Measurements from ENCODE around the gene CYB5D1.

CYB5D1 gene

GRCh38 chr17:7887038-7887481 lies 29.3 kb downstream of the CYB5D1 start:
- FAIRE-seq, result peak; percentile 66

GRCh38 chr17:7887482-7888183 lies 29.8 kb downstream of the CYB5D1 start:
- no peak for FAIRE-seq

- FAIRE-seq, result no peak
These were observed 30.5 kb downstream of the CYB5D1 start, which contains the start of gene CHD3 for GRCh38 chr17:7888184-7888920. CHD3 (plus strand) TSS chr17:7888789; CDS start chr17:7889001, 212 bp downstream.

GRCh38 chr17:7889166-7889955 lies 31.6 kb downstream of the CYB5D1 start:
- peak; percentile 87 for FAIRE-seq

- no peak for FAIRE-seq
These were observed 35.5 kb downstream of the CYB5D1 start for GRCh38 chr17:7893187-7893880.

- no peak for FAIRE-seq
These were observed 36.4 kb downstream of the CYB5D1 start for GRCh38 chr17:7894226-7894625.

- no peak for FAIRE-seq
These were observed 37.1 kb downstream of the CYB5D1 start for GRCh38 chr17:7894866-7895265.

GRCh38 chr17:7897090-7897489 lies 39.3 kb downstream of the CYB5D1 start:
- no peak for FAIRE-seq

GRCh38 chr17:7897773-7898172 lies 40.0 kb downstream of the CYB5D1 start:
- peak; percentile 83 for FAIRE-seq

GRCh38 chr17:7903154-7904103 lies 45.6 kb downstream of the CYB5D1 start:
- no peak for FAIRE-seq

GRCh38 chr17:7909089-7909488 lies 51.3 kb downstream of the CYB5D1 start:
- no peak for FAIRE-seq

- FAIRE-seq, result no peak
These were observed 52.5 kb downstream of the CYB5D1 start for GRCh38 chr17:7910281-7910680.

GRCh38 chr17:7910711-7911110 lies 52.9 kb downstream of the CYB5D1 start:
- no peak for FAIRE-seq

- FAIRE-seq, result no peak
These were observed 53.3 kb downstream of the CYB5D1 start for GRCh38 chr17:7911116-7911515.
